GM10266 (cell line): ENCODE data around the gene FLOT1.

Experiments used
- DNase-seq: peaks from one replicate; pipeline ENCODE4 v3.0.0; 2012; ENCODE audit errors: extremely low spot score
- CTCF ChIP-seq: IDR thresholded peaks from 2 replicates; pipeline ENCODE4 v1.5.1; 2012; ENCODE audit warnings: mild to moderate bottlenecking, low read depth; ENCODE audit not compliant: control insufficient read depth, insufficient read depth; ENCODE audit errors: missing control alignments

The FLOT1 gene

GRCh38 chr6:30703821-30704220 is 38.7 kb downstream of the FLOT1 start:
- no peak for TF ChIP-seq CTCF
- no peak for DNase-seq

GRCh38 chr6:30703011-30703410 is 39.5 kb downstream of the FLOT1 start:
- TF ChIP-seq CTCF = no peak

GRCh38 chr6:30700340-30700739 is 42.1 kb downstream of the FLOT1 start:
- TF ChIP-seq CTCF = no peak
- no peak for DNase-seq

More at GRCh38 chr6:30703011-30703410, 39.5 kb downstream of the FLOT1 start:
- no peak for DNase-seq

GRCh38 chr6:30696432-30696831 is 46.1 kb downstream of the FLOT1 start:
- no peak for DNase-seq
- no peak for TF ChIP-seq CTCF

GRCh38 chr6:30691208-30691847 is 51.2 kb downstream of the FLOT1 start:
- no peak for DNase-seq
- no peak for TF ChIP-seq CTCF

GRCh38 chr6:30690403-30691207 is 51.9 kb downstream of the FLOT1 start, which contains the start of gene NRM:
NRM (minus strand) TSS chr6:30690984; CDS start chr6:30690974, 10 bp downstream.
- no peak for TF ChIP-seq CTCF
- DNase-seq = peak; percentile 86

- TF ChIP-seq CTCF = no peak
- DNase-seq = peak; percentile 5
These were observed 52.5 kb downstream of the FLOT1 start for GRCh38 chr6:30689985-30690384.
